Neural progenitor cell (in vitro differentiated cells): ENCODE data around the gene PC.

Source experiments
- CTCF ChIP-seq: fragments of 200-600 bp; sonication (generic); IDR thresholded peaks from 2 replicates; pipeline ENCODE4 v1.5.1; 2017; ENCODE audit warnings: antibody characterized with exemption, mild to moderate bottlenecking
- EZH2 ChIP-seq: fragments of 200-600 bp; sonication (generic); IDR thresholded peaks from 2 replicates; pipeline ENCODE4 v1.6.1; 2017; ENCODE audit warnings: antibody characterized with exemption, mild to moderate bottlenecking, moderate library complexity
- EZH2phosphoT487 ChIP-seq: fragments of 200-600 bp; sonication (generic); IDR thresholded peaks from 2 replicates; pipeline ENCODE4 v1.6.1; 2017; ENCODE audit warnings: antibody characterized with exemption

- TF ChIP-seq CTCF = no peak
- TF ChIP-seq EZH2 = no peak
- no peak for TF ChIP-seq EZH2phosphoT487
These were observed 79.7 kb downstream of the PC start for GRCh38 chr11:66878474-66878873.
